Activated CD4-positive, alpha-beta memory T cell treated with anti-CD3 and anti-CD28 coated beads for 36 hours (primary cell): ENCODE measurements around the gene GNAS-AS1. TPM values are rescaled to one million over a fixed set of nuclear protein-coding genes. Genes with fewer than 3 reads are reported as not detected.

Experiments
- microRNA-seq: library from miRNA; unstranded; fragments of <30 nt; microRNA quantifications from one replicate; pipeline ENCODE4 v1.2.0, GENCODE V29; 2022; ENCODE audit warnings: borderline number of aligned reads, borderline microRNAs expressed, borderline replicate concordance
- total RNA-seq, 2 experiments: library from RNA; stranded (reverse); gene quantifications; one replicate each; pipeline ENCODE4 v1.2.3, GENCODE V29; 2021

GNAS-AS1 gene
- total RNA-seq, 2 experiments from 2014 or later = 1.1 to 1.3 TPM

Small RNAs within 50 kb of the gene (microRNA-seq; reads per million reads assigned to microRNA genes)
- gene MIR298 = not detected

Other genes with a start within 250 kb of the GNAS-AS1 start
- 100 to 1,000 TPM in 1 of 2 experiments, 10 to 100 TPM in 1; 88.7 to 104 TPM for gene STX16, start 199.6 kb downstream of the GNAS-AS1 start, total RNA-seq
- gene NPEPL1, start 158.1 kb downstream of the GNAS-AS1 start, total RNA-seq = 10 to 100 TPM; 17.8 to 18.8 TPM
- gene GNAS, start 1.8 kb upstream of the GNAS-AS1 start, total RNA-seq = 100 to 1,000 TPM; 658 to 692 TPM
- gene NELFCD, start 130.4 kb upstream of the GNAS-AS1 start, total RNA-seq = 10 to 100 TPM; 80.5 to 92.3 TPM
- gene CTSZ, start 156.4 kb upstream of the GNAS-AS1 start, total RNA-seq = 10 to 100 TPM; 32.9 to 34.8 TPM
- gene TUBB1, start 168.5 kb upstream of the GNAS-AS1 start, total RNA-seq = not detected
- gene ATP5F1E, start 181.4 kb upstream of the GNAS-AS1 start, total RNA-seq = 10 to 100 TPM; 82.2 to 90.4 TPM
- 100 to 1,000 TPM; 148 to 151 TPM for gene PRELID3B, start 191.9 kb upstream of the GNAS-AS1 start, total RNA-seq